Activated naive CD4-positive, alpha-beta T cell (primary cell): ENCODE measurements around the gene NASP.
"Not testable (repeated sequence)": the region's sequence is repeated elsewhere in the genome, so short reads cannot be mapped to it uniquely, and the experiment has no call there.

Experiments used
- DNase-seq, 4 experiments: peaks; one replicate each; lab custom pipeline; 2025; lab: John Stamatoyannopoulos, UW

Gene NASP

DNA sequence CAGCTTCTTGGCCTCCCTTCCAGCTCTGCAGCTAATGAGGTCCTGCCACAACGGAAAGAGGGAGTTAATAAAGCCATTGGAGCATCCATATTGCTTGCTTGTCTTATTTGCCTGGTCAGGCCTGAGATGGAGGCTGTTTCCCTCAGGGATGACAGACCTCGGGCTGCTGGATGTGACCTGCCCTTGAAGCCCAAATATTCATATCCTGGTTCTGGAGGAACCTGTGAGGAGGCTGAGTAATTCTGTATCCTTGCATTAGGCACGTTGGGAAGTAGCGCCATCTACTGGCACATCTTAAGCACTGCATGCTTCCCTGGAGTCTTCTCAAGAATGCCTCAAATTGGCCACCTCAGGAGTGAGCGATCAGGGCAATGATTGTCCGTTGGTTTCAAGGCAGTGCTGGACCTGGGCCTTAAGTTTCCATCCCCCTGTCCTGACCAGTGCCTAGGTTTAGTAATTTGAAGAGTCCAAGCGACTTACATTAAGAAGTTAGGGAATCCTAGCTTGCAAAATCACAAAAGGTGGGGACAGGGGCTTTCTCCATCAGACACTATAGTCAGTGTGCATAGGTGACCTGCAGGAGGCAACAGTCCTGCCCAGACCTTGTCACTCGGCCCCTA, 13.8 kb upstream of the NASP start:
- DNase-seq, result peak; percentile 16 to 47 (median 35)

DNA sequence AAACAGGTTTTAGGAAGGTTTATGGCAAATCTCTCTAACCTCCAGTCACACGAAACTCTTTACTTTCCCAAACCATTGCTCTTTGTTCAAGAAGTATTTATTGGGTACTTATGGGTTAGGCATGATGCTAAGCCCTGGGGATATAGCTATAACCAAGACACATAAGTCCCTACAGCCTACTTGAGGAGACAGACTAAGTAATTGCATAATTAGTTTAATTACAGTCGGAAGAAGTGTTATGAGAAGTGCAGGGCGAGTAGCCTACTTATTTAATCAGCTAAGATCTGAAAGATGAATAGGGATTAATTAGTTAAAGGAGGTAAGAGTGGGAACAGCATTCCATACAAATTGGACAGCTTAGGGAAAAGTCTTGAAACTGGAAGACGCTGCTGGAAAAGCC, 13.2 kb upstream of the NASP start:
- no peak for DNase-seq

DNA sequence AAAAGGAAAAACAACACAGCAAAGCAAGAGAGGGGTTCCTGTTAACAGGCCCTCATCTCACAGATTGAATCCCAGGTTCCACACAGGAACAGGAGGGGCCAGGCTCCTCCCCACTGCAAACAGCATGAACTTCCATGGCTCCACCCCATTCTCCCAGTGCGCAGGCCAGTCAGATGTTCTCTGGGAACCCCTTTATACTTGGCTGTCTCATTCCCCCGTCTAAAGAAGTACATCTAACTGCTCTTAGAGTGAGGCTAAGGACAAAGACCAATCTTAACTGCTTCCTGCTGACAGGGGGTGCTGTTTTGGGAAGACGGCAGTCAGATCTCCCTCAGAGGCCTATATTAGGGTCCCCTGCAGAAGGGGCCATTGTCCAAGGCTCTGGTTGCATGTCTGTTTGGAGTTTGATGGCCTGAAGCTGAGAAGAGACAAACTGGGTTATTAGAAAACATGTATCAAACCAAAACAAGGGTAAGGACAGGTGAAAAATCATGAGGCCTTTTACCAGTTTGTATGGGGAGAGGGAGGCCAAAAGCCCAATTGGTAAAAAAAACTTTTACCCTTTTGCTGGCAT, 10.5 kb upstream of the NASP start:
- no peak for DNase-seq

DNA sequence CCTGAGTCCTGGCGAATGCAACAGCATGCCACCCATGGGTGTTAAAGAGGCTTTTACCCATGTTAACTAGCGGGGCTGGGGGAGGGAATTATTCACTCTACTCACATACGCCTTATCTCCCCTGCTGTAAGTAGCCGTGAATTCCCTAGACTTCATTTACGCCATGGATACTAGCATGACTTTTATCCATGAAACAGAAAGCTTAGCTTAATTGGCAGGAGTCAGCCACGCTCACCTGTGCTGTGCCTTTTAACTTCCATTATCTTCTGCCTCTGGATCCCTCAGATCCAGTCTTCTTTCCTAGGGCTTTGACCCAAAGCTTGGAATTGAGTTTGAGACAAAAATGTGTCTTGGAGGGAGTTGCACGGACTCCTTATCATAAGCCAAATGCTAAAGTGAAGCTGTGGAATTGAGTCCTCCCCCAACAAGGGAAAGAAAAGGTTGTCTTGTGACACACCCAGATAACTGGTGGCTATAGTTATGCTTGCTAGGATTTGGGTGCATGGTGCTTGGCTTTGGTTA, 9.7 kb upstream of the NASP start:
- no peak for DNase-seq

DNA sequence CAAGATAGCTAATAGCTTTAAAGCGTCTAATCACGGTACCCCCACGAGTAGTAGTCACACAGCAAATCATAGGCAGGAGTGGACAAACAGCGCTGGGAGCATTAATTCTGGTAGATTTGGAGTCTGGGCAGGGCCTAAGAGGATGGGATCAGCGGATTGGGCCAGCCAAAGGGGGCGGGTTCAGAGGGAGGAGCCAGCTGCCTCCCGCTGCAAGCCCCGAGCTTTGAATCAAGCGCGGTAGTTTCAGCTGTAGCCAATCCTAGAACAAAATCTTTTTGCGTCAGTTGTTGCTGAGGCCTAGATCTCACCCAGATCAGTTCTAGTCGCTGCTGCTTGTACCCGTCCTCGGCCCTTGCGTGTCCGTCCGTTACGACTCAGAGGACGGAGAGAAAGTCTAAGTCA, 576 bp upstream of the NASP start:
- peak; percentile 51 to 91 (median 76) for DNase-seq

DNA sequence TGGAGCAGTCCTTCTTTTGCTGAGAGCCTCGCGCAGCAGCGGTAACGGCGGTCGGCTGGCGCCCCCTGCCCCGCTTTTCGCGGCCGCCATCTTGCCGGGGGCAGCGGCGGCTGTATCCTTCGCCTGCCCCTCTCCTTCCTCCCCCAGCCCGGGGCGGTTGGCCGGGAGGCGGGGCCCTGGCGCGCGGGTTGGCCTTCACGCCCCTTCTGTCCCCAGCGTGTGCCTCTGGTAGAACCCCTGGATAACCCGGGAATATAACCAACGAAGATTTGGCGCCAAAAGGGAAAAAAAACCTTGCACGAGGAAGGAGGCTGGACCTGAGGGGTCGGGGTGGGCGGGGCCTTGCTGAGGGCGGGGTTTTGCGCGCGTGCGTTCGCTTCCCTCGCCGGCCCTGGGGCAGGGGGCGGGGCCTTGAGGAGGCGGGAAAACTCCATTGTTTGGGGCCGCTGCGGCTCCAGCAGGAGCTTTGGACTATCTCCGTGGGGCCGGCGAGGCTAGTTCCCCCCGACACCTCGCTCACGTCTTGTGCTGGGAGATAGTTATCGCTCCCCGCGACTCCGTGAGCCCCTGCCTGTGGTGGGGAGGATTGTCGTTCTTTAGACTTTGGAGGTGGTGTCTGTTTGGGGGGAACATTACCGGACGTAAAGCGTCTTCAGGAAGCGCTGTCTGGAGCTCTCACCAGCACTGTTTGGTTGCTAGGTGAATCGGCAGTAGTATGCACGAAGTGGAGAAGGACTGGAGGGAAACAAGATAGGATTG, 689 bp downstream of the NASP start:
- DNase-seq, result peak; percentile 62 to 88 (median 79)

DNA sequence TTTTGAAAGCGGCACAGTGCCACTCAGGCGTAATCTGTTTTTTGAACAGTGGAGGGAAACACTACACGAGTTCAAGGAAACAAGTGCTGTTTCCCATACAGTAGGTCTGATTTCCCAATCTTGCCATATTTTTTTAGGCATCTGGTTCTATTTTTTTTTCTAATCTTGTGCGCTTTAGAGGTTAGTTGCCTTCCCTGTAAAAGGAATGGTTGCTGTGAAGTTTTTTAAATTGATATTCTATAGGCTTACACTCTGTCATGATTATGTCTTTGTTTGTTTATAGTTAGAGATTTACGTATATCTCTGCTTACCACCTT, 1.2 kb downstream of the NASP start:
- no peak for DNase-seq

DNA sequence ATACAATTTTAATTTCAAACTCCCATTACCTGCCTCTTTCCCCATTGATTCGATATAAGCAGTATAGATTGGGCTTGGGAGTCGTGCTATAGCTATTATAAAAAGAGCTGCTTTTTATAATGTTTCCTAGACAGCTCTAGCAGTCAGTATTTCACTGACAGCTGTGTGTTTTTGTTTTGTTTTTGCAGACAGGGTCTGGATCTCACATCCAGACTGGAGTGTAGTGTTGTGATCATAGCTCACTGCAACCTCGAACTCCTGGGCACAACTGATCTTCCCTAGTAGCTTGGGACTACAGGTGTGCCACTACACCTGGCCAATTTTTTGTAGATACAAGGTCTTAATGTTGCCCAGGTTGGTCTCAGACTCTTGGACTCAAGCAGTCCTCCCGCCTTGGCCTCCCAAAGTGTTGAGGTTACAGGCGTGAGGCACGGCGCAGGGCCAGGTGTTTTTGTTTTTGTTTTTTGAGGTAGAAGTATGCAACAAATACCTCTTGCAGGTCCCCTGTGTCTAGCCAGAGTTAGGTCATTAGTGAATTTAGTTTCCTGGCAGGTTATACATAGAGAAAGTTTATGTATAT, 1.7 kb downstream of the NASP start:
- no peak for DNase-seq

DNA sequence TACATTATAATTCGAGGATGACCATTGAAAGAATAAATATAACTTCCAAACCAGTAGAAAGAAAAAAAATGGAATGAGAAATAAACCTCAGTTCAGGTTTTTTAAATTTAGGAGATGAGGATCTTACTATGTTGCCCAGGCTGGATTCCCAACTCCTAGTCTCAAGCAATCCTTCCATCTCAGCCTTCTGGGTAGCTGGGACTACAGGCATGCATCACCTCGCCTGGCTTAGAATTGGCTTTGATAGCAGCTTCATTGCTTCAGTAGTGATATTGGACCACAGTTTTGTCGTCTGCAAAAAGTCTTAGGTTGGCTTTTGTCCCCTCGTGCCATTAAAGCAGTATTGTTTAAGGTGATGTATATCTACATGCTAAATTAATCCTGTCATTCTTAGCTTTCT, 2.9 kb downstream of the NASP start:
- no peak for DNase-seq

DNA sequence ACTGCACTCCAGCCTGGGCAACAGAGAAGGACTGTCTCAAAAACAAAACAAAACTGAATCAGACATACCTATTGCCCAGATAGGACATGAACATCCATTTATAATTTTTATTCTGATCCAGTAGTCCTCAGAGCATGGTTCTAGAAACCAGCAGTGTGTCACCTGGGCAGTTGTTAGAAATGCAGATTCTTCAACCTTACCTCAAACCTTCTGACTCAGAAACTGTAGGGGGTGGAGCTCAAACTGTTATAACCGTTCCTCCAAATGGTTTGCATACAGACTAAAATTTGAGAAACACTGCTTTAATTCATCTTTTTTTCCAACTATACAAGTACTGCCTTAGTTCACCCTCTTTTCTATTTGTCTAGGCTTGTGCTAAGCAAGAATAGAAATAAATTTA, 6.0 kb downstream of the NASP start:
- no peak for DNase-seq

DNA sequence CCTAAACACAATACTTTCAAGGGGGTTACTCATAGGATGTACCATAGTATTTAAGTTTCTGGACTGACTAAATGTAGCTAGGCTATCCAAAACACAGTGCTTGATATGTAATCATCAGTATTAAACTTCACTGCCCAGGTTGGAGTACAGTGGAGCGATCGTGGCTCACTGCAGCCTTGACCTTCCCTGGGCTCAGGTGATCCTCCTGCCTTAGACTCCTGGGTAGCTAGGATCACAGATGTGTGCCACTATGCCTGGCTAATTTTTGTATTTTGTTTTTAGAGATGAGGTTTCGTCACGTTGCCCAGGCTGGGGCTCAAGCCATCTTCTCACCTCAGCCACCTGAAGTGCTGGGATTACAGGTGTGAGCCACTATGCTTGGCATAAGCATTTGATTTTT, 10.6 kb downstream of the NASP start:
- DNase-seq, result no peak

DNA sequence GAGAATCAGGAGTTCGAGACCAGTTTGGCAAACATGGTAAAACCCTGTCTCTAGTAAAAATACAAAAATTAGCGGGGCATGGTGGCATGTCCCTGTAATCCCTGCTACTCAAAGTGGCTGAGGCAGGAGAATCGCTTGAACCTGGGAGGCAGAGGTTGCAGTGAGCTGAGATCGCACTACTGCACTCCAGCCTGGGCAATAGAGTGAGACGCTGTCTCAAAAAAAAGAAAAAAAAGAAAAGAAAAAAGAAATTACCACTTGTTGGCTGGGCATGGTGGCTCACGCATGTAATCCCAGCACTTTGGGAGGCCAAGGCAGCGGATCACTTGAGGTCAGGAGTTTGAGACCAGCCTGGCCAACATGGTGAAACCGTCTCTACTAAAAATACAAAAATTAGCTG, 12.9 kb downstream of the NASP start:
- not testable (repeated sequence) for DNase-seq

DNA sequence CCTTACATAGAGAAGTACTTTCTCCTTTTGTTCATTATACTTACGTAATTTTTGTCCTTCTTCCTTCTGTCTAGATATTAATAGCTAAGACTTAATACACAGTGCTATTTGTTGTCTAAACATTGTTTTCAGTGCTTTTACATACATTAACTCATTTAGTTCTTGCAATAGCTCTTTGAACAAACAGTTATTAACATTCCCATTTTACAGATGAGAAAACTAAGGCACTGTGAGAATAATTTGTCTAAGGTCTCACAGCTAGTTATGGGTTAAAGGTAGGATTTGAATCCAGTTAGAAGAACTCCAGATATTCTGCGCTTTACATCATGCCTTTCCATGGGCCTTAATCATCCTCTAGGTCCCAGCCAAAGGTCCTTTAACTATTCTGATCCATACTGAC, 20.4 kb downstream of the NASP start:
- DNase-seq, result no peak

DNA sequence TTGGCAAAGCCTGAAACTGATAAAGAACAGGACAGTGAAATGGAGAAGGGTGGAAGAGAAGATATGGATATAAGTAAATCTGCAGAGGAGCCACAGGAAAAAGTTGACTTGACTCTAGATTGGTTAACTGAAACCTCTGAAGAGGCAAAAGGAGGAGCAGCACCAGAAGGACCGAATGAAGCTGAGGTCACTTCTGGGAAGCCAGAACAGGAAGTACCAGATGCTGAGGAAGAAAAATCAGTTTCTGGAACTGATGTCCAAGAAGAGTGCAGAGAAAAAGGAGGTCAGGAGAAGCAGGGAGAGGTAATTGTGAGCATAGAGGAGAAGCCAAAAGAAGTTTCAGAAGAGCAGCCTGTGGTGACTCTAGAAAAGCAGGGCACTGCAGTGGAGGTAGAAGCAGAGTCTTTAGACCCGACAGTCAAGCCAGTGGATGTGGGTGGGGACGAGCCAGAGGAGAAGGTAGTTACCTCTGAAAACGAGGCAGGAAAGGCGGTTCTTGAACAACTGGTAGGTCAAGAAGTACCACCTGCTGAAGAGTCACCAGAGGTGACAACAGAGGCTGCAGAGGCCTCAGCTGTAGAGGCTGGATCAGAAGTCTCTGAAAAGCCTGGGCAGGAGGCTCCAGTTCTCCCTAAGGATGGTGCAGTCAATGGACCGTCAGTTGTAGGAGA, 23.7 kb downstream of the NASP start:
- DNase-seq, result no peak

DNA sequence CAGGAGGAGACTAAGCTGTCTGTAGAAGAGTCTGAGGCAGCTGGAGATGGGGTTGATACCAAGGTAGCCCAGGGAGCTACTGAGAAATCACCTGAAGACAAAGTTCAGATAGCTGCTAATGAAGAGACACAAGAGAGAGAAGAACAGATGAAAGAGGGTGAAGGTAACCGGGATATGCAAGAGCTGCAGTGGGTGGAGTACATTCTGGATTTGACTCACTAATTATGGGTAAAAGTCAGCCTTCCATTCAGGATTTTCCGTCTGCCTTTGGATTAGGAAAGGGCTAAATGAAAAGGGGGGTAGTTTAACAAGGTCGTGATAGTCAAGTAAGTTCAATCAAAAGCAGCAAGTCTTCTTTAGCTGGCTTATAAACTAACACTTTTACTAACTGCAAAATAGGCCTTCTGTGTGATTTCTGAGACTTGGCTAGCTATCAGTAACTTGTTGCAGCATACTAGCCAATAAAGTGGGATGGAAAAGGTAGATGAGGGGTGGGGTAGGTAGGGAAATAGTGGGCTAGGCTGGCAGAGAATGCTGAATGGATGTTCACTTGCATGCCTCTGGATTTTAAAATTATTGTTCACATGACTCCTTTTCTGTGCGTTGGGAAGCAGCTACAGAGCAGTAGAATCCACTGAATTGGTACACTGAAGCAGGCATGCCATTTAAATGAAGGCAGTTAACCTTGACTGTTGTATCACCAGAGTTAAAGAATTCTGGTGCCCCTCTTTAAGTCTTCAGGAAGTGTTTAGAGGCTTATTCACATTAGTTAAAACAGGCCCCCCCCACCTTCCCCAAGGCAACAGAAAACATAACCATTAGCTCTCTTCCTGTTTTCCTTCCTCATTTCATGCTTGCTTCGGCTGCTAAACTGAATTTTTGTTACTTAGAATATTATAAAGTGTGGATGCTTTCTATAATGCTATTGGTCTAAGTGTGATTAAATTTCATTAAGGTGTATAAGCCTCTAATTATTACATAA, 24.6 kb downstream of the NASP start:
- no peak for DNase-seq

DNA sequence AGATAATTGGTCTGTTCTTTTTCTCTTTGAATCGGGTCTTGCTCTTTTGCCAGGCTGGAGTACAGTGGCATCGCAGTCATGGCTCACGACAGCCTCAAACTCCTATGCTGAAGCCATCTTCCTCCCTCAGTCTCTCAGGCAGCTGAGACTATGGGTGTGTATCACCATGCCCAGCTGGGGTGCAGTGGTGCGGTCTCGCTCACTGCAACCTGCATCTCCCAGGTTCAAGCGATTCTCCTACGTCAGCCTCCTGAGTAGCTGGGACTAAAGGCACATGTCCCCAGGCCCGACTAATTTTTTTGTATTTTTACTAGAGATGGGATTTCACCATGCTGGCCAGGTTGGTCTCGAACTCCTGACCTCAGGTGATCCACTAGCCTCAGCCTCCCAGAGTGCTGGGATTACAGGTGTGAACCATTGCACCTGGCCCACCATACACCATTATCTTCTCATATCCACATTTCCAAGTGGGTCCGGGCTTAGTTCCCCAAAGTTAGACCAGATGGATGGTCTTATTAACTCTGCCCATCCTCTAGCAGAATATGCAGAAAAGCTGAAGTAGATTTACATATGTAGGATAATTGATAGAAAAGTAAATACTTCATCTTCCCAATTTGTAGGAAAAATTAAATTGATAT, 26.9 kb downstream of the NASP start:
- no peak for DNase-seq

DNA sequence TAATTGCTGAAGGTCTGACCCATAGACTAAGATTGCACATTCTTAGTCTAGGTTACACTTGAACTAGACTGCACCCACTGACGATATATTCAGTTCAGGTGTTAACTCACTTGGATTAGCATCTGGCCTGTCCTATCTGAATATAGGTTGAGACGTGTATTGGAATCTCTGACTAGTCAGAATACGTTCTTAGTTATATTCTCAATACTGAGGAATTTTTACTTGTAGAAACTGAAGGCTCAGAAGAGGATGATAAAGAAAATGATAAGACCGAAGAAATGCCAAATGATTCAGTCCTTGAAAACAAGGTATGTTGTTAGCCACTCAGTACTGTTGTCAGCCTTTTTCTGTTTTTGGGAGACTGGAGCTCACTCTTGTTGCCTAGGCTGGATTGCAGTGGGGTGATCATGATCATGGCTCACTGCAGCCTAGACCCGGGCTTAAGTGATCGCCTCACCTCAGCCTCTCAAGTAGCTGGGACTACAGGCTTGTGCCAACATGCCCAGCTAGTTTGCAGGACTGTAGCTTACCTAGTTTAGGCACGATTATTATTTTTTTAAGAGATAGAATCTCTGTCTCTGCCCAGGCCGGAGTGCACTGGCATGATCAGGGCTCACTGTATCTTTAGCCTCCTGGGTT, 29.2 kb downstream of the NASP start:
- no peak for DNase-seq

DNA sequence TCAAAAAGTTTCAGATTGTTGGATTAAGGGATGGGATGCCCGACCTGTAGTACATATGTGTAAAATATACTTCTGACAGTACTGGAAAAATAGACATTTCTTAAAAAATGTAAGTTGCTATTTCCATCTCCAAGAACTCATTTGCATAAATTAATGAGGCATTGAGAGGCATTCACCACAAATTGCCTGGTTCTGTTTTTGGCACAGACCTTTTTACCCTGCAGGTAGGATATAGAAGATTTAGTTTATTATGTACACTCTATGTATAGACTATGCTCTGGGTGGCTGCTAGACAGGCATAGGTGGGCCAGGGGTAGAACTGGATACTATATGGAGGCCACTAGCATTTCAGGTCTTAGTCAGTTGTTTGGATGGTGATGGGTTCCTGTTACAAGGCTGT, 32.0 kb downstream of the NASP start:
- no peak for DNase-seq

DNA sequence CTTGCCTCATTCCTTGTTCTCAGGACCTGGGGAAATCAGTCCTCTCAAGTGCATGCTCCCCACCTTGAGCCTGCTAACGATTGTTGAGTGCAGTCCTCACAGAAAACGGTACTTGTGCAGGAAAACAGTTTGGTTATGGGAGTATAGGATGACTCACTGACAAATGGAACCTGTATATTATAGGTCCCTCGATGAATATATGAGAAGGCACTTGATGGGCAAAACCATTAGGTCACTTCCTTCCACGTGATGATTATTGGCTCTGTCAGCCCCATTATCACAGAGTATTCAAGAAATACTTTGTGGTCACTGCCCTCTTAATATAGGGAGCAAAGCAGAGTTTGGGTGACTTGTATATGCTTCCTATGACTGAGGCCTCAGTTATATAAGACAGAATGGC, 33.8 kb downstream of the NASP start:
- no peak for DNase-seq

DNA sequence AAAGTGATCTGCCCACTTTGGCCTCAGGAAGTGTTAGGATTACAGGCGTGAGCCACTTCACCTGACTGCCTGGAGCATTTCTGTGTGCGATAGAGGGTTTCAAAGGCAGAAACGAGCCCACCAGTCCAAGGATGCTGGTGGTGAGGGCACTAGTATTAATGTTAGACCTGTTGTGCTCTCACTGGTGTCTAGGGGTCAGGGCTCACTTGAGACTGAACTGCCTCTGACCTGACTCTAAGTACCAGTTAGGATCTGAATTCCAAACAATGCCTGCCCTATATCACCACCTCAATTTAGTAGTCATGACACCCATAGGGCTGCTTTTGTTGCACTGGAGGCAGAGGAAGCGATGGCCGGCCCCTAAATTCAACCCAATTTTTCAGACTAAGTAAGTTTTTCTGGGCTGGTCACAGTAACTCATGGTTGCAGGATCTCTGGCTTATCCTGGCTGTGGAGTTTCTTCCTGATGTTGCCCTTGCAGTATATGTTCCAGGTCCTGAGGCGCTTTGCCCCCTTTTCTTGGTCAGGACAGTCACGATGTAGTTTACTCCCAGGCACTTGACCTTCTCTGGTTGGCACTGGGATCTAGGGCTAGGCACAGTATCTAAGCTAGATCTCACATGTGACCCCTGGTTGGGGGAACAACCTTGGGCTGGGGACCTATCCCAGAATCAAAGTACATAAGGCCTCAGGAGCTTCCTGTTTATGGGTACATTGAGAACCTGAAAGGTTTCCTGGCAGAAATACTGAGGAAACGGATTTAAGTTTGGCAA, 35.5 kb downstream of the NASP start:
- no peak for DNase-seq
